Natural killer cell (primary cell): ENCODE results near the gene HNRNPC. TPM values are rescaled to one million over a fixed set of nuclear protein-coding genes. Genes with fewer than 3 reads are reported as not detected.
A peak's percentile ranks its signal among the peaks of the same experiment; 100 is the strongest.

Experiments used
- ATAC-seq, 3 donors: fragments of 150-1000 bp in 2 of 3; fragments of 200-7000 bp in 1 of 3; cut with Tn5 transposase; 1 replicate in 1 of 3; 2 replicates in 2 of 3; pipeline ENCODE4 v1.10.0; 2021; ENCODE audit warnings: mild to moderate bottlenecking in 2 of 3, moderate library complexity in 2 of 3
- DNase-seq, 2 donors: peaks; one replicate each; pipeline versions ENCODE4 v3.0.0 to v3.0.0-alpha.2; 2013 to 2021; ENCODE audit warnings: mixed read lengths in 1 of 2
- H3K27ac ChIP-seq: one replicate; pipeline ENCODE4 v1.5.1; 2013; ENCODE audit warnings: mild to moderate bottlenecking, low read length
- H3K27me3 ChIP-seq: one replicate; pipeline ENCODE4 v1.6.1; 2013; ENCODE audit warnings: low read length; ENCODE audit not compliant: control insufficient read depth, insufficient read depth
- H3K36me3 ChIP-seq: one replicate; pipeline ENCODE4 v1.6.1; 2013; ENCODE audit warnings: low read length; ENCODE audit not compliant: control insufficient read depth, insufficient read depth
- H3K4me1 ChIP-seq: one replicate; pipeline ENCODE4 v1.6.1; 2013; ENCODE audit warnings: low read length; ENCODE audit not compliant: control insufficient read depth, insufficient read depth
- H3K4me3 ChIP-seq: one replicate; pipeline ENCODE4 v1.5.1; 2013; ENCODE audit warnings: low read length
- H3K9me3 ChIP-seq: one replicate; pipeline ENCODE4 v1.6.1; 2013; ENCODE audit warnings: low read length; ENCODE audit not compliant: control insufficient read depth, insufficient read depth
- H3K27ac Mint-ChIP-seq, 2 donors: one replicate each; pipeline ENCODE4 v1.8.0; 2022; ENCODE audit warnings: mild to moderate bottlenecking in 2 of 2, mixed read lengths in 2 of 2, moderate library complexity in 1 of 2
- H3K27me3 Mint-ChIP-seq, 2 donors: one replicate each; pipeline ENCODE4 v1.8.0; 2022; ENCODE audit warnings: low read depth in 2 of 2, mixed read lengths in 2 of 2
- H3K36me3 Mint-ChIP-seq: one replicate; pipeline ENCODE4 v1.8.0; 2022; ENCODE audit warnings: mixed read lengths
- H3K4me1 Mint-ChIP-seq, 2 donors: one replicate each; pipeline ENCODE4 v1.8.0; 2022; ENCODE audit warnings: mixed read lengths in 2 of 2
- H3K4me3 Mint-ChIP-seq: one replicate; pipeline ENCODE4 v1.8.0; 2022; ENCODE audit warnings: mild to moderate bottlenecking, moderate library complexity, mixed read lengths
- H3K9me3 Mint-ChIP-seq, 2 donors: one replicate each; pipeline ENCODE4 v1.8.0; 2022; ENCODE audit warnings: mixed read lengths in 2 of 2
- WGBS: methylation state at CpG from one replicate; pipeline ENCODE4 v1.1.7; 2013; ENCODE audit warnings: missing lambda C conversion rate; ENCODE audit not compliant: insufficient coverage; 5-methylcytosine and 5-hydroxymethylcytosine counted together
- intact Hi-C: fragments of 100-400 bp; cut with micrococcal nuclease; formaldehyde crosslinking; loops from one replicate; pipeline ENCODE4 v1.14.2; 2022
- total RNA-seq, 4 donors: library from RNA; stranded (reverse); fragments of 120-200 nt in 1 of 4; gene quantifications; one replicate each; pipeline versions ENCODE4 v1.2.3 to v1.2.4, GENCODE V29; 2013 to 2022
- TF ChIP-seq, protein P1 (sequence below): fragments of 200-600 bp; IDR thresholded peaks from one replicate; pipeline ENCODE4 v1.8.0; 2022; ENCODE audit warnings: antibody characterized with exemption

The HNRNPC gene
- total RNA-seq, 3 donors from 2014 or later (not counting 1 experiment from before 2014, with no cell fraction given), result 501 to 547 (median 515) TPM

- intact Hi-C loops, result no loop called here
- H3K4me3 Mint-ChIP-seq, result no peak overlapping the region
- H3K36me3 Mint-ChIP-seq, result no peaks in the 10 kb centered on the region
- no peak for ATAC-seq
- Histone ChIP-seq H3K27me3 (peaks cover 13% of the 10 kb centered on the region), H3K36me3 (no peaks in the 10 kb centered on the region), H3K4me1 (peaks cover 7% of the 10 kb centered on the region), H3K4me3 (no peak overlapping the region), H3K27ac (no peak overlapping the region), H3K9me3 (no peaks in the 10 kb centered on the region)
- H3K27ac Mint-ChIP-seq, result no peak overlapping the region
- 85% methylated on average over 8 of the region's 8 CpGs for WGBS
- H3K9me3 Mint-ChIP-seq, result no peaks in the 10 kb centered on the region
- peaks cover 0 to 3% of the 10 kb centered on the region in 2 donors for H3K4me1 Mint-ChIP-seq
- DNase-seq, result no peak
- H3K27me3 Mint-ChIP-seq, result peaks cover 8 to 11% of the 10 kb centered on the region in 2 donors
- TF ChIP-seq, protein P1, sequence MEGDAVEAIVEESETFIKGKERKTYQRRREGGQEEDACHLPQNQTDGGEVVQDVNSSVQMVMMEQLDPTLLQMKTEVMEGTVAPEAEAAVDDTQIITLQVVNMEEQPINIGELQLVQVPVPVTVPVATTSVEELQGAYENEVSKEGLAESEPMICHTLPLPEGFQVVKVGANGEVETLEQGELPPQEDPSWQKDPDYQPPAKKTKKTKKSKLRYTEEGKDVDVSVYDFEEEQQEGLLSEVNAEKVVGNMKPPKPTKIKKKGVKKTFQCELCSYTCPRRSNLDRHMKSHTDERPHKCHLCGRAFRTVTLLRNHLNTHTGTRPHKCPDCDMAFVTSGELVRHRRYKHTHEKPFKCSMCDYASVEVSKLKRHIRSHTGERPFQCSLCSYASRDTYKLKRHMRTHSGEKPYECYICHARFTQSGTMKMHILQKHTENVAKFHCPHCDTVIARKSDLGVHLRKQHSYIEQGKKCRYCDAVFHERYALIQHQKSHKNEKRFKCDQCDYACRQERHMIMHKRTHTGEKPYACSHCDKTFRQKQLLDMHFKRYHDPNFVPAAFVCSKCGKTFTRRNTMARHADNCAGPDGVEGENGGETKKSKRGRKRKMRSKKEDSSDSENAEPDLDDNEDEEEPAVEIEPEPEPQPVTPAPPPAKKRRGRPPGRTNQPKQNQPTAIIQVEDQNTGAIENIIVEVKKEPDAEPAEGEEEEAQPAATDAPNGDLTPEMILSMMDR, result no peak
Observed at GRCh38 chr14:21302013-21302835, 33.0 kb upstream of the HNRNPC start.

DNA sequence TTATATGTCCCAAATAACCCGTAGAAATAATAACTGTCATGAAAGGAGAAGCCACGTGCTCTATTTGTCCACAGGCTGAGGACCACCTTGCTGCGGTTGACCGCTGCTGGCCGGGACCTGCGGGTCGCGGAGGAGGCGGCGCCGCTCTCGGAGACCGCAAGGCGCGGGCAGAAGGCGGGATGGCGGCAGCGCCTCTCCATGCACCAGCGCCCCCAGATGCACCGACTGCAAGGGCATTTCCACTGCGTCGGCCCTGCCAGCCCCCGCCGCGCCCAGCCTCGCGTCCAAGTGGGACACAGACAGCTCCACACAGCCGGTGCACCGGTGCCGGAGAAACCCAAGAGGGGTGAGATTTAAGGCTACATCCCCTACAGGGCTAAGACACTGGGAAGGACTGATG, 31.6 kb upstream of the HNRNPC start:
- H3K27ac Mint-ChIP-seq, result no peak overlapping the region
- Histone ChIP-seq H3K4me1 (peaks cover 7% of the 10 kb centered on the region), H3K27me3 (peaks cover 13% of the 10 kb centered on the region), H3K36me3 (no peaks in the 10 kb centered on the region), H3K27ac (no peak overlapping the region), H3K9me3 (no peaks in the 10 kb centered on the region), H3K4me3 (no peak overlapping the region)
- peak; percentile 23 to 50 for DNase-seq
- WGBS, result 2% methylated on average over 30 of the region's 30 CpGs
- H3K36me3 Mint-ChIP-seq, result no peaks in the 10 kb centered on the region
- H3K4me3 Mint-ChIP-seq, result peak overlapping the region; percentile 6
- peaks cover 8 to 11% of the 10 kb centered on the region in 2 donors for H3K27me3 Mint-ChIP-seq
- intact Hi-C loops, result no loop called here
- no peaks in the 10 kb centered on the region for H3K9me3 Mint-ChIP-seq
- TF ChIP-seq, protein P1, result no peak
- ATAC-seq, result peak in 2 of 3 donors; percentile 44 to 67
- no peaks in the 10 kb centered on the region for H3K4me1 Mint-ChIP-seq

- no peak overlapping the region for H3K27ac ChIP-seq
- peaks cover 13% of the 10 kb centered on the region for H3K27me3 ChIP-seq
- peaks cover 8 to 11% of the 10 kb centered on the region in 2 donors for H3K27me3 Mint-ChIP-seq
- no peak overlapping the region for H3K4me3 ChIP-seq
- no peaks in the 10 kb centered on the region for H3K9me3 Mint-ChIP-seq
- 84% methylated on average over 10 of the region's 10 CpGs for WGBS
- intact Hi-C loops, result no loop called here
- H3K9me3 ChIP-seq, result no peaks in the 10 kb centered on the region
- ATAC-seq (no peak), DNase-seq (no peak)
- H3K4me1 Mint-ChIP-seq, result no peaks in the 10 kb centered on the region
- peaks cover 7% of the 10 kb centered on the region for H3K4me1 ChIP-seq
- H3K36me3 ChIP-seq, result no peaks in the 10 kb centered on the region
- H3K36me3 Mint-ChIP-seq, result no peaks in the 10 kb centered on the region
- no peak overlapping the region for H3K4me3 Mint-ChIP-seq
- H3K27ac Mint-ChIP-seq, result no peak overlapping the region
- TF ChIP-seq, protein P1, result no peak
Observed at GRCh38 chr14:21299562-21300130, 30.4 kb upstream of the HNRNPC start.
